ENCODE results near the gene EIF1AD. TPM values are rescaled to one million over a fixed set of nuclear protein-coding genes. Genes with fewer than 3 reads are reported as not detected.

Gene EIF1AD
- total and polyA plus RNA-seq, 2 experiments from 2014 or later: 16.1 to 32.1 TPM

DNA sequence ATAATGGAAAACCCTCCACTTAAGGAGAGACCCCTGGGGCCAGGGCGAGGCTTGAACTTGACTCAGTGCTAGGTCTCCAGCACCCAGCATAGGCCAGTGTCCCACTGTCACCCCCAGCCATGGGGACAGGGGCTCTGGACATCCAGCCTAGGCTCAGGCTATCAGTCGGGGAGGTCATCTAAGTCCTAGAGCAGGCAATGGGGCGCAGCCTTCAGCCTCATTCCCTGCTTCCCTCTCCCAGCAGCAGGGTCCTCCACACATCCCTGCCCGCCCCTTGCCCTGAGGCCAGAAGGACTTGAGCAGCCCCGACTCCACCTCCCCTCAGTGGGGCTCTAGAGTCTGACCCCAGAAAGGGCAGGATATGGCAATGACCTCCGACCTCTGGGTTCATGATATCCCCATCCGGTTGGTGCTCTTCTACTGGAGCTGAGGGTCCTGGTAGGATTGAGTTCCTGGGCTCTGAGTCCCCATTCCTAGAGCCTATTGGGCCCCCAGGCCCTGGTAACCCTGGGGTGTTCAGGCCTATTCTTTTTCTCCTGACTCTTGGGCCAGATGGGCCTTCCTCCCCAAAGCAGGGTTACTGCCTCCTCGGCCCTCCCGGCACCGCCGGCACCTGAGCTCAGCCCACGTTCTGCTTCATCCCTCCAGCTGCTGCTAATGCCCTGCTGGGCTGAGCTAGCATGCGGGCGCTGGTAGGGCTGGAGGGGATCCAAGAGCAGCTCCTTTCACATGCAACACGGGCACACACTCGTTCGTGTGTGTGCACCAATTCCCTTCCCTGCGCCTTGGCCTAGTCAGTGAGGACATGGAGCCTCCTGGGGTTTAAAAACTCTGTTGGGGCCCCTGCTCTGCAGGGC, 14.2 kb upstream of the EIF1AD start:
- Histone ChIP-seq H3K4me1 (ENCODE audit: insufficient read depth) (no peaks in the 10 kb centered on the region), H3K27ac (ENCODE audit: low read depth) (no peak overlapping the region), H3K4me2 (no peak overlapping the region), H2AFZ (no peak overlapping the region), H3K27me3 (ENCODE audit: insufficient read depth) (peaks cover 18% of the 10 kb centered on the region), H3K36me3 (ENCODE audit: insufficient read depth) (no peaks in the 10 kb centered on the region), H3K9me2 (ENCODE audit: insufficient read depth) (no peaks in the 10 kb centered on the region), H3F3A (replicated peaks; ENCODE audit: low read depth) (0 out of 2 replicates have a peak, but pooled peaks cover 3% of the 10 kb centered on the region), H4K20me1 (replicated peaks; ENCODE audit: insufficient read depth) (no peaks in the 10 kb centered on the region), H3K4me3 (no peak overlapping the region), H3K79me2 (replicated peaks; ENCODE audit: insufficient read depth) (no peaks in the 10 kb centered on the region)
- Mint-ChIP-seq H3K9me3 (no peaks in the 10 kb centered on the region), H3K4me1 (no peaks in the 10 kb centered on the region), H3K27ac (no peak overlapping the region), H3K27me3 (ENCODE audit: insufficient read depth, low read depth, poor library complexity) (peaks cover 13% of the 10 kb centered on the region), H3K36me3 (ENCODE audit: low read depth) (no peaks in the 10 kb centered on the region), H3K4me3 (no peak overlapping the region)
- TF ChIP-seq EZH2 (IDR thresholded peaks at IDR 0.05; ENCODE audit: low read depth, unreplicated experiment): no peak
- TF ChIP-seq POLR2AphosphoS5 (IDR thresholded peaks at IDR 0.05; ENCODE audit: low read depth): no peak
- no peak for TF ChIP-seq NANOG (IDR thresholded peaks at IDR 0.05; ENCODE audit: borderline replicate concordance)
- TF ChIP-seq ZNF331 (CRISPR knock-in tag; IDR thresholded peaks at IDR 0.05; ENCODE audit: low read depth): no peak
- TF ChIP-seq REST (IDR thresholded peaks at IDR 0.05; ENCODE audit: unreplicated experiment): no peak
- no peak for TF ChIP-seq JUNB (IDR thresholded peaks at IDR 0.05; ENCODE audit: unreplicated experiment)
- TF ChIP-seq EZH2phosphoT487 (IDR thresholded peaks at IDR 0.05; ENCODE audit: unreplicated experiment): no peak
- no peak for TF ChIP-seq ZNF114 (CRISPR knock-in tag; IDR thresholded peaks at IDR 0.05)
- TF ChIP-seq CREB1 (CRISPR knock-in tag; IDR thresholded peaks at IDR 0.05; ENCODE audit: low read depth): no peak
- TF ChIP-seq STAT1 (IDR thresholded peaks at IDR 0.05; ENCODE audit: unreplicated experiment): no peak
- TF ChIP-seq ETS1 (IDR thresholded peaks at IDR 0.05): no peak
- TF ChIP-seq ZNF462 (CRISPR knock-in tag; IDR thresholded peaks at IDR 0.05): no peak
- TF ChIP-seq, protein P1, sequence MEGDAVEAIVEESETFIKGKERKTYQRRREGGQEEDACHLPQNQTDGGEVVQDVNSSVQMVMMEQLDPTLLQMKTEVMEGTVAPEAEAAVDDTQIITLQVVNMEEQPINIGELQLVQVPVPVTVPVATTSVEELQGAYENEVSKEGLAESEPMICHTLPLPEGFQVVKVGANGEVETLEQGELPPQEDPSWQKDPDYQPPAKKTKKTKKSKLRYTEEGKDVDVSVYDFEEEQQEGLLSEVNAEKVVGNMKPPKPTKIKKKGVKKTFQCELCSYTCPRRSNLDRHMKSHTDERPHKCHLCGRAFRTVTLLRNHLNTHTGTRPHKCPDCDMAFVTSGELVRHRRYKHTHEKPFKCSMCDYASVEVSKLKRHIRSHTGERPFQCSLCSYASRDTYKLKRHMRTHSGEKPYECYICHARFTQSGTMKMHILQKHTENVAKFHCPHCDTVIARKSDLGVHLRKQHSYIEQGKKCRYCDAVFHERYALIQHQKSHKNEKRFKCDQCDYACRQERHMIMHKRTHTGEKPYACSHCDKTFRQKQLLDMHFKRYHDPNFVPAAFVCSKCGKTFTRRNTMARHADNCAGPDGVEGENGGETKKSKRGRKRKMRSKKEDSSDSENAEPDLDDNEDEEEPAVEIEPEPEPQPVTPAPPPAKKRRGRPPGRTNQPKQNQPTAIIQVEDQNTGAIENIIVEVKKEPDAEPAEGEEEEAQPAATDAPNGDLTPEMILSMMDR (conservative IDR thresholded peaks at IDR 0.05; ENCODE audit: low read depth in 2 of 2): no peak
- DNase-seq (ENCODE audit: low spot score) (no peak), ATAC-seq (no peak)
